H1 (cell line): ENCODE results near the gene RNF128. TPM values are rescaled to one million over a fixed set of nuclear protein-coding genes. Genes with fewer than 3 reads are reported as not detected.

Experiments
- CTBP2 ChIP-seq: IDR thresholded peaks from 2 replicates; pipeline ENCODE4 v1.7.0; 2011; ENCODE audit warnings: borderline replicate concordance, mild to moderate bottlenecking, moderate library complexity, mixed read lengths, low read length; ENCODE audit not compliant: insufficient read depth, insufficient read length
- NANOG ChIP-seq: IDR thresholded peaks from 2 replicates; pipeline ENCODE4 v1.6.1; 2011; ENCODE audit warnings: low read length, low read depth, mild to moderate bottlenecking, inconsistent platforms; ENCODE audit not compliant: insufficient read depth, poor library complexity, severe bottlenecking
- RBBP5 ChIP-seq: IDR thresholded peaks from 2 replicates; pipeline ENCODE4 v1.7.1; 2012; ENCODE audit warnings: low read depth, mild to moderate bottlenecking, inconsistent platforms, low read length, moderate library complexity, borderline replicate concordance
- RFX5 ChIP-seq: IDR thresholded peaks from 2 replicates; pipeline ENCODE4 v1.6.1; 2011; ENCODE audit warnings: low read depth, low read length, improper control_type of control experiment, borderline replicate concordance
- SIX5 ChIP-seq: IDR thresholded peaks from 2 replicates; pipeline ENCODE4 v1.6.1; 2011; ENCODE audit warnings: mild to moderate bottlenecking, low read depth, low read length
- SP1 ChIP-seq: IDR thresholded peaks from 2 replicates; pipeline ENCODE4 v1.6.1; 2011; ENCODE audit warnings: low read depth, low read length
- SP2 ChIP-seq: IDR thresholded peaks from 2 replicates; pipeline ENCODE4 v1.6.1; 2012; ENCODE audit warnings: mild to moderate bottlenecking, low read length, inconsistent platforms
- SP4 ChIP-seq: IDR thresholded peaks from 2 replicates; pipeline ENCODE4 v1.6.1; 2012; ENCODE audit warnings: low read length, inconsistent platforms
- SRF ChIP-seq: IDR thresholded peaks from 2 replicates; pipeline ENCODE4 v1.6.1; 2011; ENCODE audit warnings: mild to moderate bottlenecking, low read depth, low read length, moderate library complexity
- polyA plus RNA-seq, 7 experiments: library from polyadenylated mRNA; depleted of rRNA in 3 of 7; stranded (reverse) in 5 of 7; unstranded in 2 of 7; fragments of >200 nt in 5 of 7; fragments of 200-250 nt in 2 of 7; gene quantifications; 1 replicate in 5 of 7; 2 replicates in 1 of 7; 4 replicates in 1 of 7; pipeline versions ENCODE4 v1.2.1 to v1.2.3, GENCODE V29; 2011 to 2013; ENCODE audit warnings: missing spikeins in 2 of 7, mixed read lengths in 2 of 7
- total RNA-seq: library from RNA; stranded (reverse); fragmentation: NEBNext Ultra II Directional; extraction: Animal tissue kit (Norgen Biotek cat#: 25700); gene quantifications from 2 replicates; pipeline ENCODE4 v1.2.1, GENCODE V29; 2021
- TF ChIP-seq, protein P1 (sequence below), 3 experiments: IDR thresholded peaks; 1 replicate in 2 of 3; 2 replicates in 1 of 3; pipeline versions ENCODE4 v1.5.1 to v1.6.1; 2011; ENCODE audit warnings: low read length in 3 of 3, mild to moderate bottlenecking in 3 of 3, inconsistent platforms in 2 of 3, low read depth in 1 of 3, moderate library complexity in 1 of 3; ENCODE audit not compliant: insufficient read depth in 1 of 3; ENCODE audit errors: control extremely low read depth in 1 of 3
- TF ChIP-seq, protein P2 (sequence below): IDR thresholded peaks from 2 replicates; pipeline ENCODE4 v1.6.1; 2012; ENCODE audit warnings: inconsistent platforms

Gene RNF128
- total and polyA plus RNA-seq, 2 of the 8 experiments (the other 6 are each of a cell fraction or from before 2014, with no cell fraction given) = 0.74 to 2.0 TPM

DNA sequence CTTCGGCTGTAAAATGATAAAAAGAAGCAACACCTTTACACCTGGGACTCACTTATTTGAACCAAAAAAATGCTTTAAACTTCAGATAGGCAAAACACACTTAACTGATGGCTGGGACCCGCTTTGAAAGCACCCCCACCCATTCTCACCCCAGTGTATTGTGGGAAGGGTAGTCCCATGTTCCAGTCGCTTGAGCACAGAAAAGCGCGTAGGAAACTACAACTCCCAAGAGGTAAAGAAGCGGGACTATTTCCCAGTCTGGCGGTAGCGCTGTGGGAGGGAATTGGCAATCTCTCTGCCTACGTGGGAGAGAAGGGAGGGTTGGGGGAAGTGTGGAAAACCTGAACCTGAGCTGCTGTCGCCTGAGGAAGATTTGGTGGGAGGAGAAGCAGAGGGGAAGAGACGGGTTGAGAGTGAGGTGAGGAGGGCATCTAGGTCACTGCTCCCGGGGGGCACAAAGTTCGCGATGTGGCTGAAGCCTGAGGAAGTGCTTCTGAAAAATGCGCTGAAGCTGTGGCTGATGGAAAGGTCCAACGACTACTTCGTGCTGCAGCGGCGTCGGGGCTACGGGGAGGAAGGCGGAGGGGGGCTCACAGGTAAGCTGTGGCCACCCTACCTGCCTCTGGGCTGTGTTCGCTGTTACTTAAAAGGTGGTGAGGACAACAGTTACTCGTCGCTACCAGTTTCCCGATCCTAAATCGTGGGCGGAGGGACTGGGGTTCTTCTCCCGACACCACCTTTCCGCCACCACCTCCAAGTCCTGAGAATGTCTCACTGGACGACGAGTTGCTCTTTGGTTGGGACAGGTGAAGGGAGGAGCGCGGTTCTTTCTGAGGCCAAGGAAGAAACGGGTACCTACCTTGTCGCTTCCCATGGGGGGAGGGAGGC, 76.1 kb downstream of the RNF128 start, which contains the start of gene TBC1D8B (continued):
- TF ChIP-seq CTBP2 (no peak), SP4 (no peak), SP2 (no peak), RBBP5 (0 out of 2 replicates have a peak, but pooled peaks have one; percentile 60), SRF (no peak), RFX5 (no peak), SP1 (no peak), SIX5 (peak; percentile 76), NANOG (no peak)
- TF ChIP-seq, protein P1, sequence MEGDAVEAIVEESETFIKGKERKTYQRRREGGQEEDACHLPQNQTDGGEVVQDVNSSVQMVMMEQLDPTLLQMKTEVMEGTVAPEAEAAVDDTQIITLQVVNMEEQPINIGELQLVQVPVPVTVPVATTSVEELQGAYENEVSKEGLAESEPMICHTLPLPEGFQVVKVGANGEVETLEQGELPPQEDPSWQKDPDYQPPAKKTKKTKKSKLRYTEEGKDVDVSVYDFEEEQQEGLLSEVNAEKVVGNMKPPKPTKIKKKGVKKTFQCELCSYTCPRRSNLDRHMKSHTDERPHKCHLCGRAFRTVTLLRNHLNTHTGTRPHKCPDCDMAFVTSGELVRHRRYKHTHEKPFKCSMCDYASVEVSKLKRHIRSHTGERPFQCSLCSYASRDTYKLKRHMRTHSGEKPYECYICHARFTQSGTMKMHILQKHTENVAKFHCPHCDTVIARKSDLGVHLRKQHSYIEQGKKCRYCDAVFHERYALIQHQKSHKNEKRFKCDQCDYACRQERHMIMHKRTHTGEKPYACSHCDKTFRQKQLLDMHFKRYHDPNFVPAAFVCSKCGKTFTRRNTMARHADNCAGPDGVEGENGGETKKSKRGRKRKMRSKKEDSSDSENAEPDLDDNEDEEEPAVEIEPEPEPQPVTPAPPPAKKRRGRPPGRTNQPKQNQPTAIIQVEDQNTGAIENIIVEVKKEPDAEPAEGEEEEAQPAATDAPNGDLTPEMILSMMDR (IDR thresholded peaks at IDR 0.05; ENCODE audit: control extremely low read depth in 1 of 3, insufficient read depth in 1 of 3, low read depth in 1 of 3, low read length in 3 of 3) = no peak
- TF ChIP-seq, protein P2, sequence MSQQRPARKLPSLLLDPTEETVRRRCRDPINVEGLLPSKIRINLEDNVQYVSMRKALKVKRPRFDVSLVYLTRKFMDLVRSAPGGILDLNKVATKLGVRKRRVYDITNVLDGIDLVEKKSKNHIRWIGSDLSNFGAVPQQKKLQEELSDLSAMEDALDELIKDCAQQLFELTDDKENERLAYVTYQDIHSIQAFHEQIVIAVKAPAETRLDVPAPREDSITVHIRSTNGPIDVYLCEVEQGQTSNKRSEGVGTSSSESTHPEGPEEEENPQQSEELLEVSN = no peak
